Measurements from ENCODE around the gene FAHD1.
"Not testable (repeated sequence)": the region's sequence is repeated elsewhere in the genome, so short reads cannot be mapped to it uniquely, and the experiment has no call there.

The FAHD1 gene

DNA sequence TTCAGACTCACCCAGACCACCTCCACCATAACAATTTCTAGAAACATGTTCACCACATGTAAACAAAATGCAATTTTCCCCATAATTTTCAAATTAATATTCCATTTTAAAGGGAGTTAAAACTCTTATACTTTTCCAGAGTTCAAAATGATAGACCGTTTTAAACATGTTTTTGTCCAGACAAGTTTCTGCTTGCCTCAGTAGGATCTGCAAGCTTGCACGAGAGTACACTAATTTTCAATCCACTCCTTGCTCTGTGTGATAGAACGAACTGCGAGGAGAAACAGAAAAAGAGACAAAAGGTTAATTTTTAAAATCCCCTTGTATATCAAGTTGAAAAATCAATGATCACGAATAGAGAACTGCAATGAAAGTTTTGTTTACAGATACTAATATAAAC lies 7.1 kb downstream of the FAHD1 start:
- DNase-seq (ENCODE audit: low read depth in 2 of 3, low spot score in 1 of 3) = no peak

DNA sequence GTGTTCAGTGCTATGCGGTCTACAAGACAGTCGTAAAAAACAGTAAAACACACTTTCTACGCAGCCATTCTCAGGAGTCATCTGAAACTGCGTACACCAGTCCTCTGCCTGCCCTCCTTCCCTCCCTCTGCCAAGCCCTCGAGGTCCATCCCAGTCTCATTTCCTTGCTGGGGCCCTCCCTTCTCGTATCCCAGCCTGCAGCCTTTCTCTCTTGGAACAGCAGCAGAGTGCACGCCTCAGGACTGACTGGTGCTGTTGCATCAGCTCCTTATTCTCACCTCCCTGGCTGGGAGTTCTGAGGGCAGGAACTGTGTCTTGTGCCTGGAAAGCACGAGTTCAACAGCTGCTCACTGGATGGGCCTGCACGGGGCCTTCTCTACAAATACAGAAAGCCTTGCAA lies 12.5 kb downstream of the FAHD1 start:
- DNase-seq (ENCODE audit: low read depth in 2 of 3, low spot score in 1 of 3) = no peak

DNA sequence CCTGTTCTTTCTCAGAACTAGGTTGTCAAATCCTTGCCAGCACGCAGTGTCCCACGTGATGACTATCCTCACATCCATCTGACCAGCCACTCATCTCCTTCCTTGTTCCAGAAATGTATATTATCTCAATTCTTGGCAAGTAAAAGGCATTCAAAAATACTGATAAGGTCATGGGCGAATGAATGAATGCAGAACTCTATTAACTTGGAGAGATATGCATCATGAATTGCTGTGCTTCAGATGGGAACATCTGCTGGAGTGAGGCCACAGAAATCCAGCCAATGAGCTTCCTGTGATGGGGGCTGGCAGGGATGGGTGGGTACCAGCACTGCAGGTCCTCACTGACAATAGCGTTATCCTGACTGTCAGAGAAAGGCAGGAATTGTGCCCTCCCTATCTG lies 19.0 kb downstream of the FAHD1 start:
- no peak for DNase-seq (ENCODE audit: low read depth in 2 of 3, low spot score in 1 of 3)

DNA sequence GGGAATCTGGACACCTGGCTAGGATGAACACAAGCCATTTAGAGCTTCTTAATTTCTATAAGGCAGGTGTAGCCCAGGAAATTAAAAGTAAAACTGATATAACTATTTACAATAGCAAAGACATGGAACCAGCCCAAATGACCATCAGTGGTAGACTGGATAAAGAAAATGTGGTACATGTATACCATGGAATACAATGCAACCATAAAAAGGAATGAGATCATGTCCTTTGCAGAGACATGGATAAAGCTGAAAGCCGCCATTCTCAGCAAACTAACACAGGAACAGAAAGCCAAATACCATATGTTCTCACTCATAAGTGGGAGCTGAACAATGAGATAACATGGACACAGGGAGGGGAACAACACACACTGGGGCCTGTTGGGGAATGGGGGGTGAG lies 19.4 kb downstream of the FAHD1 start:
- DNase-seq (ENCODE audit: low read depth in 2 of 3, low spot score in 1 of 3) = no peak

DNA sequence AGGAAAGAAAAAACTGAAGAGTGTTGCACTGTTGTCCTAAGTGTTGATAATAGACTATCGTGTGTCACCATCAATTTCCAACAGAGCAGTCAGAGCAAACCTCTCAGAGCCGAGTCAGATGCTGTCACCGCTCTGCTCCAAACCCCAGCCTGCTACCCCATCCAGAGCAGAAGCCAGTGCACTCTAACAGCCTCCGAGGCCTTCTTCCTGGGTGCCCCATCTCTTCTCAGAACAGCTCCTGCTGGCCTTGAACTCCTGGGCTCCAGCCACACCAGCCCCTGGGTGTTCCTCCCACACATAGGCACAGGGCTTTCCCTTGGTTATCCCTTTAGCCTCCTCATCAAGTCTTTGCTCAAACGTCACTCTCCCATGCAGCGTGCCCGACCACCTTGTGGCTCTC lies 24.0 kb downstream of the FAHD1 start:
- DNase-seq (ENCODE audit: low read depth in 2 of 3, low spot score in 1 of 3) = no peak

DNA sequence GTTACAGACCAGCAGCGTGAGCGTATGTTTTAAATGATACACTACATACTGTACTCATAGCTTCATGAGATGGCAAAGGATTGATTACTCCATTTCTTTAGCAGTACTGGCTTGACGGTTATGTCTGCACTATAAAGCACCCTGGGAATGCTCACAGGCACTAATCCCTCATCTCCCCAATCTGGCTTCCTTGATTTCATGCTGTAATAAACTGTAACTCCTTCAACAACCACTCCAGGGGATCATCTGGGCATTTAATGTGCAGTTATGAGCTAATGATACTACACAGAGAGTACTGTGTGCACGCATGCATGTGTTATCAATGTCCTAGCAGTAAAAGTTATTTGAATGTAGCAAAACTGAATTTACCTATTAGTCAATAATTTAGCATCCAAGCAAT lies 24.8 kb downstream of the FAHD1 start:
- no peak for DNase-seq (ENCODE audit: low read depth in 2 of 3, low spot score in 1 of 3)

DNA sequence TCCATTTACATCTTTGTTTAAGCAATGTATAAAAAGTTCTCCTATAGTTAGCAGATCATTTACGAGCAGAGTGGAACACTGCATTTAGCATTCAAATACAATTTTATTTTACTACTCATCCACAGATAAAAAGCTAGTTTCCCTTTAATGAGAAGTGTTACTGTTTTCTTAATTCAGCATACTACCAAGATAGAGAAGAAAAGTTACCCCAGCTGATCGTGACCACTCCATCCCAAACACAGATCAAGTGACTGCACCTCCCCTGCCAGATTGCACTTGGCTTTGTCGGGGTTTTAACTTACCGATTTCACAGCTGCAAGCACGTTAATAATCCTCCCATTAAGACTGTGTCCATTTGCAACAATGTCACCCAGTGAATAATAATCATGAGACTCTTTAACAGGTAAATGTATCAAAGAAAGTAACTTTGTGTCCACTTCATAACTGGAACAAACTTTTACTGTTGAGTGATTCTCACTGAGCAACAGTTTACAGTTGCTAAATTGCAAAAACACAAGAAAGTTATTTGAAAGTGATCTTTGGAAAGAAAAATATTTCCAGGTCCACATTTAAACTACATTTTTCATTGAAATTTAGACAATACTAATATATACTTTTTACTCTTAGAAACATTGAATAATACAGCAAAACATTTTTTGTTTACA lies 30.6 kb downstream of the FAHD1 start:
- no peak for DNase-seq (ENCODE audit: low read depth in 2 of 3, low spot score in 1 of 3)

DNA sequence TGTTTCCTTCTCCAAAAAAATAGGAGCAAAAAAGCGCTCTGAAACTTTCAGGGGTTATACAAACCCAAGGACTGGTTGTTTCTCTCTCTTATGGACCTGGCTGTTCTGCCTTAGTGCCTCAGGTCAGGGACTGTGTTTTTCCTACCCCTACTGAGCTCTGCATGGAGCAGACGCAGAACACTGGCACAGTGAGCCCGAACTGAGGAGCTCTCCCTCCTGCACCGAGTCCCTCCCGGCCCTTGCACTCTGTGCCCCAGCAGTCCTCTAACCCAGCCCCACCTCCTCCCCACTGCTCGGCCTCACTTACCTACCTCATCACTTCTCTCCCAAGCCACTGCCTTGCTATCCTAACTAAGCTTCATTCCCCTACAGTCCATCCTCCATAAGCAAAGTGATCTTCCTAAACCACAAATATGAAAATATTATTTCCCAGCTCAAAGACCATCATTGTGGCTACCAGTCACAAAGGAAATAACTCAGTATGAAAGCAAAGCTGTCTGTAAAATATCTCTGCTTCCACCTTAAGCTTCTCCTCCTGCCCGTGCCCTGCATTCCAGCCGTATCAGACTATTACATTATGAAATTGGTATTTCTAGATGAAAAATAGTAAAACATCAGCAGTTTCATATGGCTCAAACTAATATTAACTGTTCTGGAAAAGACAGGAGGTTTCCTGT lies 31.3 kb downstream of the FAHD1 start:
- no peak for DNase-seq (ENCODE audit: low read depth in 2 of 3, low spot score in 1 of 3)

DNA sequence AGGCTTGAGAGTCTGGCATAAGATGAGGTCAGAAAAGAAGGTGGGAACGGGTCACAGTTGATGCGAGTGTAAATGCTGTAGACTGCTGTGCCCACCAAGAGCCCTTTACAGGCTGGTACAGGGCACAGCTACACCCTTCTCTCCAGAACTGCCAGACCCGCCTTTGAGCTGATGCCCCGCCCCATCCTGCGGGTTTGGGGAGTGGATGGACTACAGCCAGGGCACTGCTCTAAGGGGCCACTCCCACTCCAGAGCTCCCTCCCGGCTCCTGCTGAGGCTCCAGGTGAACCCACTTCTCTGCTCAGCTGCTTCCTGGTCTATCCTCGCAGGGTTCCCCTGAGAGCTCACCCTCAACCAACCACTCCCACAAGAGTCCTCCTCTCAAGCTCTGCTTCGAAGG lies 32.6 kb downstream of the FAHD1 start:
- no peak for DNase-seq (ENCODE audit: low read depth in 2 of 3, low spot score in 1 of 3)

DNA sequence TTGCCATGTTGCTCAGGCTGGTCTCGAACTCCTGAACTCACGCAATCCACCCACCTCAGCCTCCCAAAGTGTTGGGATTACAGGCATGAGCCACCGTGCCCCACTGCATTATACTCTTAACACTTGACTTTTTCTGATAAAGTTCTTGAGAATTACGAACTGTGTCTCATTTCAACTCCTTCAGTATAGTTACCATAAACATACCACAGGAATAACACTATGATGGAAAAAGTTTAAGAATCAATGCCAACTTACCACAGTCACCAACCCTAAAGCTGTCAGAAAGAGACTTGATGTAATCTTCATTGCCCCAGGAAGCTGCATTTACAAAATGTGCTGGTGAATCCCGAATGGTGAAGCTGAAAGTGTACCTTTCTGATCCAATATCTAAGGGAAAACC lies 34.7 kb downstream of the FAHD1 start:
- DNase-seq (ENCODE audit: low read depth in 2 of 3, low spot score in 1 of 3) = no peak

DNA sequence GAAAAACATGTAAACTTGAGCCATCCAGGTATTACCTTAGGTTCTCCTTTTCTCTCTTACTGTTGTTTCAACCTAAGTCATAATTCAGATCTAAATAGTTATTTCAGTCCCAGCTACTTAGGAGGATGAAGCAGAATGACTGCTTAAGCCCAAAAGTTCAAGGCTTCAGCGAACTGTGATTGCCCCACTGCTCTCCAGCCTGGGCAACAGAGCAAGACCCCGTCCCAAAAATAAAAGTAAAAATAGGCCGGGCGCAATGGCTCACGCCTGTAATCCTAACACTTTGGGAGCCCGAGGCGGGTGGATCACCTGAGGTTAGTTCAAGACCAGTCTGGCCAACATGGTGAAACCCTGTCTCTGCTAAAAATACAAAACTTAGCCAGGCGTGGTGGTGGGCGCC lies 35.4 kb downstream of the FAHD1 start:
- no peak for DNase-seq (ENCODE audit: low read depth in 2 of 3, low spot score in 1 of 3)

DNA sequence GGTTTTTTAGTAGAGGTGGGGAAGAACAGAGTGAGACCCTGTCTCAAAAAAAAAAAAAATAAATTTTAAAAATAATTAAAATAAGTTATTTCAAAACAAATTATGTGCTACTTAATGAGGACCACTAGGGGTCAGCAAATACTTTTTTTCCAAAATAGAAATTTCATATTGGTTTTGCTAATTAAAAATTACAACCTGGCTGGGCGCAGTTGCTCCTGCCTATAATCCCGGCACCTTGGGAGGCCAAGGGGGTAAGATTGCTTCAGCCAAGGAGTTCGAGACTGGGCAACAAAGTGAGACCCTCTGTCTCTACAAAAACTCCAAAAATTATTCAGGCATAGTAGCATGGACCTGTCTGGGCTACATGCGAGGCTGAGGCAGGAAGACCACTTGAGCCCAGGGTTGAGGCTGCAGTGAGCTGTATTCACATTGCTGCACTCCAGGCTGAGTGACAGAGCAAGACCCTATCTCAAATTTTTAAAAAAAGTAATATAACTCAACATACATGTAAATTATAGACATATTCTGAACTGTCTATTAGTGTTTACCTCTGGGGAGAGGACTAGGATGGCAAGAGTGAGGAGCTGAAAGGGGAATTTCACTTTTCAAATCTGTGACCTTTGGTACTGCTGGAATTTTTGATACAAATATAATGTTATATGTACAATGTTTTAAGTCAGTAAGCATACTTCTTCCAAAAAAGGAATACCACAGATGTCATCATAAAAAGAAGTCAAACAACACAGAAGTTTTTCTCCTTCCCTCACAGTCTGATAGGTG lies 36.9 kb downstream of the FAHD1 start:
- no peak for DNase-seq (ENCODE audit: low read depth in 2 of 3, low spot score in 1 of 3)

DNA sequence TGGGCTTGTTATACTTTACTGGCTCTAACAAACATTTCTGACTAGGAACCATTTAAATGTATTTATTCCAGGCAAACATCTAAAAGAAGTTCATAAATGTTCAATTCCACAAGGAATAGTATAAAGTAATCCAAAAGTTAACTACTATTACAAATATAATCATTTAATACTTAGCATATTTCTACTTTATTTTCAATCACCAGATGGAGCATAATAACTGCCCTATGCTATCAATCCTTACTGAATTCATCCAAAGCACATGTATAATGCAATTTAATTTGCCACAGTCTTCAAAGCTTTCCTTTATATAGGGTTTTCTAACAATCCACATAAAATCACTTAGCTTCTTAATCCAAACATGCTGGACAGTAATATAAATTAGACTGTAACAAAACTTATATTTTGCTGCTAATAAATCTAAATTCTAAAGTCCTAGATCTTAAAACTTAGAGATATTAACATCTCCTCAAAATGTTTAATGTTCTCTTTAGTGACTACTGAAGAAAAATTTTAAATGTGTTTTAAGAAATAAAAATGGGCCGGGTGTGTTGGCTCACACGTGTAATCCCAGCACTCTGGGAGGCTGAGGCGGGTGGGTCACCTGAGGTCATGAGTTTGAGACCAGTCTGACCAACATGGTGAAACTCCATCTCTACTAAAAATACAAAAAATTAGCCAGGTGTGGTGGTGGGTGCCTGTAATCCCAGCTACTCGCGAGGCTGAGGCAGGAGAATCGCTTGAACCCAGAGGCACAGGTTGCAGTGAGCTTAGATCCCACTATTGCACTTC lies 39.1 kb downstream of the FAHD1 start:
- DNase-seq (ENCODE audit: low read depth in 2 of 3, low spot score in 1 of 3) = no peak

DNA sequence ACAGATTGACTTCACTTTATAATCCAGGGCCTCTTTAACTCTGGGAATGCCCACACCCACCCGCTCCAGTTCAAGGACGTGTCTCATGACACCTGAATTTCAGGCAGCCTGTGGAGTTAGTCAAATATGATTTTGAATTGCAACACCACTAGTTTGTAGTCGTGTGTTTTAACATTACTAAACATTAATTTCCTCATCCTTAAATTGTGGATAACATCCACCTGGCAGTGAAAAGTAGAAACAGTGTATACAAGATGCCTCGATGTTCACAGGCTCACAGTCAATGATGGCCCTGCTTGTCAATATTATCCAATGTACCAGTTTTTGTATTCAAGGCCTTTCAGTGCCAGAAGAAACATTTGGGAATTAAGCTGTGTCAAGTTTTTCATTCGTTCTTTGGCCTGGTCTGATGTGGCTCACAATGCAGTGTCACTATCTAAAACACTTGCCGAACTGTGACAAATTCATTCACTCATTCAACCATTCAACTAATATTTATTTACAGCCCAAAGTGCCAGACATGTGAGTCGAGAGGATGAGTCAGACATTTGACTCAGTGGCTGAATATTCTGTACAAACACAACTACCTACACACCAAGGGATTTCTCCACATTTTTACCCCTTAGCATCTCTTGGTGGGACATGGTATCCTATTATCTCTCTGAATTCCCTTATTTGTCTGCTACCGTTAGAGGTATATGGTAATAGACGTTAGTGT lies 43.5 kb downstream of the FAHD1 start:
- no peak for DNase-seq (ENCODE audit: low read depth in 2 of 3, low spot score in 1 of 3)

DNA sequence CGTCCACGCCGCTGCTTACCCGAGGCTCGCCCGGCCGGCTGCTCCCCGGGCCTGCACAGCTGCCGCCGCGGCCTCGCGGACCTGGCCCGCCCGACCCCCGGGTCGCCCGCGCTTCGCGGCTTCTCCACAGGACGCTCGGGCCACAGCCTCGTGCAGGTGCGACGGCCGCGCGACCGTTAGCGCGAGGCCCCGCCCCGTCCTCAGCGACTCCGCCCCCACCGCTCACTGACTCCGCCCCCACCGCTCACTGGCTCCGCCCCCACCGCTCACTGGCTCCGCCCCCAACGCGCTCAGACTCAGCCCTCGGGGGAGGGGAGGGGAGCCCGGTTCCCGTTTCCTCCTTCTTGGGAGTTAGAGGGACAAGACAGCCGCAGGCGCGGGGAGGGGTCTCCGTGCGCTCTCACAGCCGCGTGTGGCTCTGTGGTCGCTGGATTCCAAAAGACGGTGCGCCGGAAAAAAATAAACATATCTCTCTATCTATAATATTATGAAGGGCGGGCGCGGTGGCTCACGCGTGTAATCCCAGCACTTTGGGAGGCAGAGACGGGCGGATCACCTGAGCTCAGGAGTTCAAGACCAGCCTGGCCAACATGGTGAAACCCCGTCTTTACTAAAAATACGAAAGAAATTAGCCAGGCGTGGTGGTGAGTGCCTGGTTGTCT lies 45.1 kb downstream of the FAHD1 start, which contains the start of gene MEIOB:
Gene MEIOB (minus strand): TSS at position 191 of the 662 bp plus-strand sequence. CDS start 3,989 bp downstream, outside the sequence.
- DNase-seq (ENCODE audit: low read depth in 2 of 3, low spot score in 1 of 3) = peak in 2 of 3 donors; percentile 25 to 46

DNA sequence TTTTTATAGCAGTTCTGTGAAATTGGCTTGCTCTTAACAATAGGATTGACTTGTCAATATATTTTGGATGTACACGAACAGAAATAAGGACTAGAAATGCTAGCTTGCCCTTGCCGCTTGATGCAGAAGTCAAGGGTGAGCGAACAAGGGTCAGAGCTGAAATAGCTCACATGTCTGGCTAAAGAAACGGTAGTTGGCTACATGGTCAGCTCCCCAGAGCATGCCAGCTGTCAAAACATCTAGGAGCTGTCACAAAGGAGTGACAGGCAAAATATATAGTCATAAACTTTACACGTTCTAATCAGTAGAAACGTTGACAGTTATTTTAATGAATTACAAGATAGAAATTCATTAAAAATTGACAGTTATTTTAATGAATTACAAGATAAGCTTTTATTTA lies 47.8 kb downstream of the FAHD1 start:
- no peak for DNase-seq (ENCODE audit: low read depth in 2 of 3, low spot score in 1 of 3)

DNA sequence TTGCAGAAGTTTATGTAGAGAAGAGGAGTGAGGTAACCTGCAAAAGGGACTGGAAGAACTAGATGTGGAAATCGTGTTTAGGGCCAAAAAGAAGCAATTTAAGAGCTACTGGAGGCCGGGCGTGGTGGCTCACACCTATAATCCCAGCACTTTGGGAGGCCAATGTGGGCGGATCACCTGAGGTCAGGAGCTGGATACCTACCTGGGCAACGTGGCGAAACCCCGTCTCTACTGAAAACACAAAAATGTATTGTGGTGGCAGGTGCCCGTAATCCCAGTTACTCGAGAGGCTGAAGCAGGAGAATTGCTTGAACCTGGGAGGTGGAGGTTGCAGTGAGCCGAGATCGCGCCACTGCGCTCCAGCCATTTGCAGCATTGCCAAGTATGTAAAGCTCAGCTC lies 49.1 kb downstream of the FAHD1 start:
- DNase-seq (ENCODE audit: low read depth in 2 of 3, low spot score in 1 of 3) = not testable (repeated sequence)

DNA sequence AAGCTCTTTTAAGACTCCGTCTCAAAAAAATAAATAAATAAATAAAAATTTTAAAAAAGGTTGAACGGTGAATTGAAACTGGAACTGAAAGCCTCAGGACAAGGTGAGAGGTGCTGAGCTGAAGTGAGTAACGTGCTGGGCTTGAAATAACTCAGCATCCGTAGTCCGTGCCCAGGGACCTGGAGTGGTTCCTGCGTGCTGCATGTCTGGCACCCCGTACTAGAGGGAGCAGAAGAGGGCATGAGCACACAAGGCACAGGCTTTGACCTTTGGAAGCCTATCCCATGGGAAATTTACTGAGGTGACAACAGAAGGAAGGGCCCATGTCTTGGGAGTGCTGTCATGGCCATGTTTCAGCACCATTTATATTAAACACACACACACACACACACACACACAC lies 49.5 kb downstream of the FAHD1 start:
- DNase-seq (ENCODE audit: low read depth in 2 of 3, low spot score in 1 of 3) = no peak

DNA sequence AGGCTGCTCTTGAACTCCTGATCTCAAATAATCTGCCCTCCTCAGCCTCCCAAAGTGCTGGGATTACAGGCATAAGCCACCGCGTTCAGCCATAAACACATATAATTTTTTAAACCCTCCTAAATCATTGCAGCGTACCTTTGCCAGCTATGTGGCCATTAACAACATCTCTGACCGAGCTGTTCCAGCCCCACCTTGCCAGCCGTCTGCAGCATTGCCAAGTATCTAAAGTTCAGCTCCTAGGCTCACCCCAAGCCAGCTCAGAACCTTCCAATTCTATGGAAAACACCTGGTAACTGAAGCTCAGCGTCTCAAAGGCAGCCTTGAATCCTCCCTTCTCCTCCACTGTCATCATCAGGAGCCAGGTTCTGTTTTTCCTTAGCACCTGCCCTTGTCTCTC lies 50.1 kb downstream of the FAHD1 start:
- no peak for DNase-seq (ENCODE audit: low read depth in 2 of 3, low spot score in 1 of 3)

DNA sequence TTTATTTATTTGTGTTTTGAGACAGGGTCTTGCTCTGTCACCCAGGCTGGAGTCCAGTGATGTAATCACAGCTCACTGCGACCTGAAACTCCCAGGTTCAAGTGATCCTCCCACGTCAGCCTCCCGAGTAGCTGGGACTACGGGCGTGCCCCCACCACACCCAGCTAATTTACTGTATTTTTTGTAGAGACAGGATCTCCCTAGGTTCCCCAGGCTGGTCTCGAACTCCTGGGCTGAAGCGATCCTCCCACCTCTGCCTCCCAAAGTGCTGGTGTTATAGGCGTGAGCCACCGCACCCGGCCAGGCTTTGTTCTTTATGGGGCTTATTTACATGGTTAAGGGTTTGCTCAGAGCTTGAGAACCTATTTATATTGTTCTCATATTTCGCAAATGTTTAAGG lies 50.8 kb downstream of the FAHD1 start:
- DNase-seq (ENCODE audit: low read depth in 2 of 3, low spot score in 1 of 3) = no peak
